ENCODE data around the gene TEP1.

DNA sequence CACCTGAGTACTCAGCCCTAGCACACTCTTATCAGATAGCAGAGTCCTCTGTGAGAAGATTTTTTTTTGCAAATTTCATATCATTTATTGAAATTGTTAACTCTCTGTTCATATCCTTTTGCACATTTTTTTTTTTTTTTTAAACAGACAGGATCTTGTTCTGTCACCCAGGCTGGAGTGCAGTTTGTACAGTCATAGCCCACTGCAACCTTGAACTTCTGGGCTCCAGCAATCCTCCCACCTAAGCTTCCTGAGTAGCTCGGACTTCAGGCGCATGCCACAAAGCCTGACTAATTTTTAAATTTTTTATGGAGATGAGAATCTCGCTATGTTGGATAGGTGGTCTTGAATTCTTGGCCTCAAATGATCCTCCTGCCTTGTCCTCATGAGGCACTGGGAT lies 65.6 kb downstream of the TEP1 start:
- TF ChIP-seq, protein P1, sequence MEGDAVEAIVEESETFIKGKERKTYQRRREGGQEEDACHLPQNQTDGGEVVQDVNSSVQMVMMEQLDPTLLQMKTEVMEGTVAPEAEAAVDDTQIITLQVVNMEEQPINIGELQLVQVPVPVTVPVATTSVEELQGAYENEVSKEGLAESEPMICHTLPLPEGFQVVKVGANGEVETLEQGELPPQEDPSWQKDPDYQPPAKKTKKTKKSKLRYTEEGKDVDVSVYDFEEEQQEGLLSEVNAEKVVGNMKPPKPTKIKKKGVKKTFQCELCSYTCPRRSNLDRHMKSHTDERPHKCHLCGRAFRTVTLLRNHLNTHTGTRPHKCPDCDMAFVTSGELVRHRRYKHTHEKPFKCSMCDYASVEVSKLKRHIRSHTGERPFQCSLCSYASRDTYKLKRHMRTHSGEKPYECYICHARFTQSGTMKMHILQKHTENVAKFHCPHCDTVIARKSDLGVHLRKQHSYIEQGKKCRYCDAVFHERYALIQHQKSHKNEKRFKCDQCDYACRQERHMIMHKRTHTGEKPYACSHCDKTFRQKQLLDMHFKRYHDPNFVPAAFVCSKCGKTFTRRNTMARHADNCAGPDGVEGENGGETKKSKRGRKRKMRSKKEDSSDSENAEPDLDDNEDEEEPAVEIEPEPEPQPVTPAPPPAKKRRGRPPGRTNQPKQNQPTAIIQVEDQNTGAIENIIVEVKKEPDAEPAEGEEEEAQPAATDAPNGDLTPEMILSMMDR (IDR thresholded peaks at IDR 0.05; ENCODE audit: low read depth, low read length, poor library complexity, severe bottlenecking), result no peak
- TF ChIP-seq EZH2phosphoT487 (IDR thresholded peaks at IDR 0.05; ENCODE audit: borderline replicate concordance, low read length), result no peak

Measured in DOHH2 (cell line).